Smooth muscle cell (in vitro differentiated cells): ENCODE results near the gene TIMM29. TPM values are rescaled to one million over a fixed set of nuclear protein-coding genes. Genes with fewer than 3 reads are reported as not detected.
A peak's percentile ranks its signal among the peaks of the same experiment; 100 is the strongest.

Source experiments
- DNase-seq: peaks from one replicate; lab custom pipeline; 2025; ENCODE audit not compliant: unreplicated experiment; lab: John Stamatoyannopoulos, UW
- H2AFZ ChIP-seq: fragments of 200-600 bp; sonication (generic); 2 replicates; pipeline ENCODE4 v1.6.0; 2016; ENCODE audit warnings: antibody characterized with exemption, low read depth, mild to moderate bottlenecking
- H3F3A ChIP-seq: fragments of 200-600 bp; sonication (generic); 2 replicates; pipeline ENCODE4 v1.6.0; 2017; ENCODE audit warnings: antibody characterized with exemption, low read depth
- H3K27ac ChIP-seq: fragments of 200-600 bp; sonication (generic); 2 replicates; pipeline ENCODE4 v1.5.1; 2016; ENCODE audit warnings: low read depth, mild to moderate bottlenecking
- H3K27me3 ChIP-seq: fragments of 200-600 bp; sonication (generic); 2 replicates; pipeline ENCODE4 v1.6.1; 2016; ENCODE audit warnings: low read depth, mild to moderate bottlenecking
- H3K36me3 ChIP-seq: fragments of 200-600 bp; sonication (generic); 2 replicates; pipeline ENCODE4 v1.5.1; 2016; ENCODE audit warnings: low read depth
- H3K4me1 ChIP-seq: fragments of 200-600 bp; sonication (generic); 2 replicates; pipeline ENCODE4 v1.5.1; 2016; ENCODE audit warnings: low read depth
- H3K4me2 ChIP-seq: fragments of 200-600 bp; sonication (generic); 2 replicates; pipeline ENCODE4 v1.6.0; 2016; ENCODE audit warnings: mild to moderate bottlenecking
- H3K4me3 ChIP-seq: fragments of 200-600 bp; sonication (generic); 2 replicates; pipeline ENCODE4 v1.5.1; 2016; ENCODE audit warnings: mild to moderate bottlenecking
- H3K79me2 ChIP-seq: fragments of 200-600 bp; sonication (generic); 2 replicates; pipeline ENCODE4 v1.6.0; 2016; ENCODE audit warnings: low read depth, mild to moderate bottlenecking
- H3K9ac ChIP-seq: fragments of 200-600 bp; sonication (generic); 2 replicates; pipeline ENCODE4 v1.6.0; 2016; ENCODE audit warnings: low read depth
- H3K9me3 ChIP-seq: fragments of 200-600 bp; sonication (generic); replicated peaks from 2 replicates; pipeline ENCODE4 v1.5.1; 2016; ENCODE audit warnings: low read depth
- H4K20me1 ChIP-seq: fragments of 200-600 bp; sonication (generic); 2 replicates; pipeline ENCODE4 v1.6.0; 2016; ENCODE audit warnings: low read depth
- WGBS: methylation state at CpG from one replicate; pipeline ENCODE4 v1.1.7; 2016; ENCODE audit warnings: low lambda C conversion rate; 5-methylcytosine and 5-hydroxymethylcytosine counted together
- polyA plus RNA-seq: library from polyadenylated mRNA; unstranded; fragments of >200 nt; fragmentation: Nextera tagmentation; extraction: Ambion mirVana; gene quantifications from 2 replicates; pipeline ENCODE4 v1.2.1, GENCODE V29; 2016
- total RNA-seq: library from RNA; depleted of rRNA; stranded (reverse); fragments of >200 nt; gene quantifications from 2 replicates; pipeline ENCODE4 v1.2.3, GENCODE V29; 2014
- TF ChIP-seq, protein P1 (sequence below): fragments of 200-600 bp; sonication (generic); IDR thresholded peaks from 2 replicates; pipeline ENCODE4 v1.5.1; 2017; ENCODE audit warnings: borderline replicate concordance, mild to moderate bottlenecking, antibody characterized with exemption; ENCODE audit not compliant: insufficient read depth, poor library complexity, severe bottlenecking

Gene TIMM29
- total and polyA plus RNA-seq, 2 experiments from 2014 or later = 14.9 to 16.8 TPM

DNA sequence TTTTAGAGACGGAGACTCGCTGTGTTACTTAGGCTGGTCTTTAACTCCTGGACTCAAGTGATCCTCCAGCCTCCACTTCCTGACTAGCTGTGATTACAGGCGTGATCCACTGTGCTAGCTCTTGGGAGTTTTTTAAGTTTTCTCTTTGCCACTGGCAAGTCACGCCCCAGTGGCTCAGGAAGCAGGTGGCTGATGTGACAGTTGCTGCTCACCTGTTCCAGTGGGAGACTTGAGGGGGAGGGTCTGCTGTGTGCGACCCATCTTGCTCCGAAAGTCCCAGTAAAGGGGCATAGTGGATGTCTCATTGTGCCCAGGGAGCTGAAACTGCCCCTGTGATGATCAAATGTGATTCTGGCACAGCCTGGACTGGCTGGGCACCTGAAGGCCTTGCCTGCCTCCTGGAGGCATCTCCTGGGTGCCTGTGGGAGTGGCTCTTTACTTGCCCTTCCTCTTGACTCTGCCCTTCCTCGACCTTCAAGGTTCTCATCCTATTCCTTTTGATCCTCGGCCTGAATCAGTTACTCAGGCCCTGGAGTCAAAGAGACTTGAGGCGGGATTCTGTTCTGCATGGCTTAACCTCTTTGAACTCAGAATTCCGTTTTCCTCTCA, 40.0 kb downstream of the TIMM29 start:
- Histone ChIP-seq H3K4me3 (no peak overlapping the region), H4K20me1 (peaks cover 97% of the 10 kb centered on the region), H3K27ac (no peak overlapping the region), H2AFZ (no peak overlapping the region), H3K4me2 (no peak overlapping the region), H3K36me3 (no peaks in the 10 kb centered on the region), H3K9ac (no peak overlapping the region), H3K27me3 (no peaks in the 10 kb centered on the region), H3F3A (no peaks in the 10 kb centered on the region), H3K79me2 (peaks cover 98% of the 10 kb centered on the region), H3K4me1 (no peaks in the 10 kb centered on the region), H3K9me3 (no peaks in the 10 kb centered on the region)
- no peak for DNase-seq
- TF ChIP-seq, protein P1, sequence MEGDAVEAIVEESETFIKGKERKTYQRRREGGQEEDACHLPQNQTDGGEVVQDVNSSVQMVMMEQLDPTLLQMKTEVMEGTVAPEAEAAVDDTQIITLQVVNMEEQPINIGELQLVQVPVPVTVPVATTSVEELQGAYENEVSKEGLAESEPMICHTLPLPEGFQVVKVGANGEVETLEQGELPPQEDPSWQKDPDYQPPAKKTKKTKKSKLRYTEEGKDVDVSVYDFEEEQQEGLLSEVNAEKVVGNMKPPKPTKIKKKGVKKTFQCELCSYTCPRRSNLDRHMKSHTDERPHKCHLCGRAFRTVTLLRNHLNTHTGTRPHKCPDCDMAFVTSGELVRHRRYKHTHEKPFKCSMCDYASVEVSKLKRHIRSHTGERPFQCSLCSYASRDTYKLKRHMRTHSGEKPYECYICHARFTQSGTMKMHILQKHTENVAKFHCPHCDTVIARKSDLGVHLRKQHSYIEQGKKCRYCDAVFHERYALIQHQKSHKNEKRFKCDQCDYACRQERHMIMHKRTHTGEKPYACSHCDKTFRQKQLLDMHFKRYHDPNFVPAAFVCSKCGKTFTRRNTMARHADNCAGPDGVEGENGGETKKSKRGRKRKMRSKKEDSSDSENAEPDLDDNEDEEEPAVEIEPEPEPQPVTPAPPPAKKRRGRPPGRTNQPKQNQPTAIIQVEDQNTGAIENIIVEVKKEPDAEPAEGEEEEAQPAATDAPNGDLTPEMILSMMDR = no peak
- 82% methylated on average over 10 of the region's 10 CpGs for WGBS

DNA sequence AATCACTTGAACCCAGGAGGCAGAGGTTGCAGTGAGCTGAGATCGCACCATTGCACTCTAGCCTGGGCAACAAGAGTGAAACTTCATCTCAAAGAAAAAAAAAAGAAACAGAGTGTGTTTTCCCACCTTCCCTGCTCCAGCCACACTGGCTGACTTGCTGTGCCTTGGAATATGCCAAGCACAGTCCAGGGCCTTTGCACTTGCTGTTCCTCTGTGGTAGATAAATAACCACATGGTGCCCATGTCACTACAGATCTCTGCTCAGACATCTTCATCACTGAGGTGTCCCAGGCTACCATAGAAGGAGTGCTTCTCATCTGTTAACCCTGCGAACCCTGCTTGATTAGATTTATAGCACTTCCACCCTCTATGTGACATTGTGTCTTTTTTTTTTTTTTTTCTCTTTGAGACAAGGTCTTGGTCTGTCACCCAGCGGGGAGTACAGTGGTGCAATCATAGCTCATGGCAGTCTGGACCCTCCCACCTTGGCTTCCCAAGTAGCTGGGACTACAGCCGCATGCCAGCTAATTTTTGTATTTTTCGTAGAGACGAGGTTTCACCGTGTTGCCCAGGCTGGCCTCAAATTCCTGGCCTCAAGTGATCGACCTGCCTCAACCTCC, 42.6 kb downstream of the TIMM29 start:
- peaks cover 98% of the 10 kb centered on the region for H3K79me2 ChIP-seq
- no peaks in the 10 kb centered on the region for H3K9me3 ChIP-seq
- no peak overlapping the region for H2AFZ ChIP-seq
- H3F3A ChIP-seq = peaks cover 2% of the 10 kb centered on the region
- DNase-seq = no peak
- H4K20me1 ChIP-seq = peaks cover 96% of the 10 kb centered on the region
- WGBS = 97% methylated on average over 8 of the region's 8 CpGs
- TF ChIP-seq, protein P1 = no peak
- H3K4me3 ChIP-seq = no peak overlapping the region
- no peak overlapping the region for H3K9ac ChIP-seq
- H3K27ac ChIP-seq = no peak overlapping the region
- H3K36me3 ChIP-seq = no peaks in the 10 kb centered on the region
- no peak overlapping the region for H3K4me2 ChIP-seq
- no peaks in the 10 kb centered on the region for H3K27me3 ChIP-seq
- peaks cover 5% of the 10 kb centered on the region for H3K4me1 ChIP-seq

GRCh38 chr19:10975374-10976130, 46.9 kb downstream of the TIMM29 start:
- no peak for DNase-seq
- H3K4me2 ChIP-seq = peak overlapping the region; percentile 48
- peaks cover 97% of the 10 kb centered on the region for H4K20me1 ChIP-seq
- no peaks in the 10 kb centered on the region for H3K9me3 ChIP-seq
- no peak overlapping the region for H2AFZ ChIP-seq
- H3K9ac ChIP-seq = no peak overlapping the region
- peak overlapping the region; percentile 7 for H3K27ac ChIP-seq
- H3K79me2 ChIP-seq = peaks cover 98% of the 10 kb centered on the region
- H3K27me3 ChIP-seq = no peaks in the 10 kb centered on the region
- peaks cover 5% of the 10 kb centered on the region for H3K4me1 ChIP-seq
- 77% methylated on average over 19 of the region's 19 CpGs for WGBS
- TF ChIP-seq, protein P1 = no peak
- peaks cover 2% of the 10 kb centered on the region for H3F3A ChIP-seq
- H3K36me3 ChIP-seq = no peaks in the 10 kb centered on the region
- H3K4me3 ChIP-seq = no peak overlapping the region
